HG03066 (cell line): ENCODE results near the gene TSPAN14.
A peak's percentile ranks its signal among the peaks of the same experiment; 100 is the strongest.

Source experiments
- ATAC-seq: cut with Tn5 transposase; IDR thresholded peaks from one replicate; pipeline ENCODE4 v1.9.1; 2021; ENCODE audit warnings: low read depth; ENCODE audit not compliant: unreplicated experiment

Gene TSPAN14

GRCh38 chr10:80502621-80503583, 48.8 kb downstream of the TSPAN14 start:
- ATAC-seq = no peak

- no peak for ATAC-seq
Measured at GRCh38 chr10:80503584-80504157, 49.6 kb downstream of the TSPAN14 start.

DNA sequence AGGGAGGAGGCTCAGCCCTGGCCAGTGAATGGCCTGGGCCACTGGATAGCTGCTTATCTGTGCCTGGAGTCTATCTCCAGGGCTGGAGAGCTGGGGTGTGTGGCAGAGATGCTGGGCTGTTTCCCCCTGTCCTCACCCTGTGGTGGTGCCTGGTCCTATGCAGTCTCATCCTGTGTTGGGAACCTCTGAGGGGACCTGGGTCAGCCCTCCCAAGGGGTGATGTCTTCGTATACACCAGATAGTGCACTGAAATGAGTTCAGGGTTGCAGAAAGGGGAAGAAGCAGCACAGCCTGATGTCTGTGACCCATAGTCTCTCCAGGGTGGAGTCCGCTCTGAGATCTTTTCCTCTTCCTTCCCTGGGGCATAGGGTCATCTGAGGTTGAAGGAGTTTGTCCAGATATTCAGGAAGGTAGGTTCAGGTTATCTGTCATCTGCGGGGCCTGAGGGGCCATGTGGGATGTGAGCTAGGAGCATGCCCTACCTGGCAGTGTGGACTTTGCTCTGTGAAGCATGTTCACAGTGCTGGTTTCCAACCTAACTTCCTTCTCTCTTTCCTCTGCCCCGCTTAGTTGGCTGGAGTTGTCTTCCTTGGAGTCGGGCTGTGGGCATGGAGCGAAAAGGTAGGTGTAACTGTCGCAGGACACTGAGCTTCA, 50.2 kb downstream of the TSPAN14 start:
- ATAC-seq = no peak

DNA sequence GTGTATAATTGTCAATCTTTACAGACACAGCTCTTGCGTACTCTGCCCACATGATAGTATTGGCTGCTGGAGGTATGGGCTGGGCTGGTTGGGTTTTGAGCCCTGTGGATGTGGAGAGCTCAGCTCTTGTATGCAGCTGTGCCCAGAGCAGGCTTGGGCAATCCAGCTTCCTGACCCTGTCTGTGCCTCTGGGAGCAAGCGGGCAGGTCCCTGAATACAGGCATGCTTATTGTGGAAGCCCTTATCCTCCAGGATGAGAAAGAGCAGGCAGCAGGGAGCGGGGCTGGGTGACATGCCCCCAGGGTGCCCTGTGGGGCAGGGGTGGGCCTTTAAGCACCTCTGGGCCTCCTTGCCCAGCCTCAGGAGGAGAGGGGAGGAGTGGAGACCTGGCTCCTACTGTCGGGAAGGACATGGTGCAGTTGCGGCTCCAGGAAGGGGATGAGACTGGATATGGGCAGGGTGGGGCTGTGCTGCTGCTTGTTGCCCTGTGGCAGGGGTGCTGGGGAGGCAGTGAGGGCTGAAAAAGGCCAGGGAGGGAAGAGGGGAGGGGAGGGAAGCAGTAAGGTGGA, 50.9 kb downstream of the TSPAN14 start:
- no peak for ATAC-seq

GRCh38 chr10:80506189-80506575, 52.1 kb downstream of the TSPAN14 start:
- ATAC-seq = no peak

DNA sequence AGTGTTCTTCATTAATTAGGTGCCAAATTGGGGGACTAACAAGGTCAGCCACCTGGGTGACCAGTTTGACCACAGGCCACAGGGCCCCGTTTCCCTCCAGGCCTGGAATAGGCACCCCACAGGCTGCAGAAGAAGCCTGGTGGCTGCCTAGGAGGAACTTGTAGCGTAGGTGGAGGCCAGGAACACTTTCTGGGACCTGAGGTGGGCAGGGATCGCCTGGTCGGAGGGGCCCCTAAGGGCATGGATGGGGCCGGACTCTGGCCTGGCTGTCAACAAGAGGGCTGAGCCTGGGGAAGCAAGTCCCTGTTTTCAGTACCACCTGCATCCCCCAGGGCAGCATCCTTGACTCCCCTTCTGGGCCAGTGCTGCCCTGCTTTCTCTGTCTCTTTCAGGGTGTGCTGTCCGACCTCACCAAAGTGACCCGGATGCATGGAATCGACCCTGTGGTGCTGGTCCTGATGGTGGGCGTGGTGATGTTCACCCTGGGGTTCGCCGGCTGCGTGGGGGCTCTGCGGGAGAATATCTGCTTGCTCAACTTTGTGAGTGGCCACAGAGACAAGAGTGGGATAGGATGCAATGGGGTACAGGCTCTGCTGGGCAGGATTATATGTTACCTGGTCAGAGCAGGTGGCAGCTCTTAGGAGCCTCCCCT, 52.9 kb downstream of the TSPAN14 start:
- ATAC-seq = no peak

GRCh38 chr10:80509108-80509402, 54.9 kb downstream of the TSPAN14 start:
- no peak for ATAC-seq

DNA sequence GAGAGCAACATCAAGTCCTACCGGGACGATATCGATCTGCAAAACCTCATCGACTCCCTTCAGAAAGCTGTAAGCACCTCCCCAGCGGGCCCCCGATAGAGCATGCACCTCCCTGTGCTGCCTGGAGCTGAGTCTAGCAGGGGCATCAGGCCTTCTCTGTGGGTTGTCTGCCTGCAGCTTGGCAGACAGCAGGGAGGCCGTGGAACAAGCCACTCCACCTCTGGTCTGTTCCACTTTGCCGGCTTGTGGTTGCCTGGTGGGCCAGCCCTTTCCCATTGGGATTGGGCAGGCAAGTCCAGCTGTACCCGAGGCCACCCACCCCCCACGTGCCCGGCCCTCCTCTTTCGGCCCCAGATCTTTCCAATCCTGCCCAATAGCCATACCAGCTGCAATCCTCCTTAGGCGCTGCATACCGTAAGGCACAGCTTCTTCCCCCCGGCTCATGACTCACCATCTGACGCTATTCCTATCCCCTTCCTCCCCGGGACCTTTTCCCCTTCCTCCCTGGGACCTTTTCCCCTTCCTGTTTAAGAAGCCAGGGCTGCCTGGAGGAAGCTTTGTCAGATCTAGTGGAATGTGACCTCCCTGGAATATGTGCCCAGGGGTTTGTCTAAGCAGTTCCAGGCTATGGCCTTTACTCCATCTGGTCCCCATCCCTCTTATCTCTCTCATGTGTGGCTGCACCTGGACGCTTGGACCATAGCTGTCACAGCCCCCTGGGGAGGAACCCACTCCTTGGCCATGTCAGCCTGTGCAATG, 55.5 kb downstream of the TSPAN14 start:
- no peak for ATAC-seq

GRCh38 chr10:80512031-80512526, 58.0 kb downstream of the TSPAN14 start:
- no peak for ATAC-seq

DNA sequence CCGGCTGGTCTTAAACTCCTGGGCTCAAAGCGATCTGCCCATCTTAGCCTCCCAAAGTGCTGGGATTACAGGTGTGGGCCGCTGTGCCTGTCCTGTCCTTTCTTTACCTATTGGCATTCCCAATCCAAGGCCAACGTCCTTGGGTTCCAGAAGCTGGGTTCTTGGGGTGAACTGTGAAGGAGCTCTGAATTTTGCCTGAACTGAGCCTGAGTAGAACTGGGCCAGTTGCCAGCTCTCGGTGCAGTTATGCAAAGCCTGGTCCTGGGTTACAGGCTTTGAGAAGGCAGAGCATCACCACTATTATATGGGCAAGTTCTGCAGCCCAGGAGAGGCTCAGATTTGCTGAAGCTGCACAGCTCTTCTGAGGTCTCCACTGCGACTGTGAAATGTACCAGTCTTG, 59.0 kb downstream of the TSPAN14 start:
- no peak for ATAC-seq

- no peak for ATAC-seq
Measured at GRCh38 chr10:80515511-80515910, 61.4 kb downstream of the TSPAN14 start.

DNA sequence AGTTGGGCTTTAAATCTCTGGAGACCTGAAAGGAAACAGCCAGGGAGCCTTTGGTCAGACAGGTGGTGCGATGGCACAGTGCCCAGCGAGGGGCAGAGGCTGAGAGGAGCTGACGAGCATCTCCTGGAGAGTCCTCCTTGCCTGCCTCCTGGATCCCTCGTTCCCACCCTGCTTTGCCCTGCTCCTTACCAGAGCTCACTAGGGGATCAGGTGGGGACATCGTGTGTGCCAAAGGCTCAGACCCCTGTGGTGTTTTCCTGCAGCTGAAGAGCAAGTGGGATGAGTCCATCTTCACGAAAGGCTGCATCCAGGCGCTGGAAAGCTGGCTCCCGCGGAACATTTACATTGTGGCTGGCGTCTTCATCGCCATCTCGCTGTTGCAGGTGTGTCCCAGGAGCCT, 61.8 kb downstream of the TSPAN14 start:
- no peak for ATAC-seq

DNA sequence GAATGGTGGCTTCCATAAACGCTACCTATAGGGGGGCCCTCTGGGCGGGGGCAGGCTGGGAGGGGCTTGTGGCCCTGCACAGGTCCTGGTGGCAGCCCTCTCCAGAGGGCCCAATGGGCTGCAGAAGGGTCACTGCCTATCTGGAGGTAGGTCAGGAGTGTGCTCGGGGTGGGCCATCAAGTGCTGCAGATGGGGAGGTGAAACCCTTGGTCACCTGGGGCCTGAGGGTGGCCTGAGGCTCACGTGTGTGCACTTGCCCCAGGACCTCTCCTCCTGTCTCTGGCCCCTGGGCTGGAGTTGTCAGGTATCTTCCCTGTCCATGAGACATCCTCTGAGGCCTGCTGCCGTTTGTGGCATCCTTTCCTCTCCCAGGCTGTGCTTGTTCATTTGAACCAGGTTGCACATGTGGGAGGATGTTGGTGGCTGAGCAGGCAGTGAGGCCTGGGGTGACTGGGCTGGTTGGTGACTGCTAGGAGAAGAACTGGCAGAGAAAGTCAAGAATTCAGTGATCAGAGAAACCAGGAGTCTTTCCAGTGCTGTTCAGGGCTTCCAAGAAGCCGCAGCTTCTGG, 62.5 kb downstream of the TSPAN14 start:
- no peak for ATAC-seq

DNA sequence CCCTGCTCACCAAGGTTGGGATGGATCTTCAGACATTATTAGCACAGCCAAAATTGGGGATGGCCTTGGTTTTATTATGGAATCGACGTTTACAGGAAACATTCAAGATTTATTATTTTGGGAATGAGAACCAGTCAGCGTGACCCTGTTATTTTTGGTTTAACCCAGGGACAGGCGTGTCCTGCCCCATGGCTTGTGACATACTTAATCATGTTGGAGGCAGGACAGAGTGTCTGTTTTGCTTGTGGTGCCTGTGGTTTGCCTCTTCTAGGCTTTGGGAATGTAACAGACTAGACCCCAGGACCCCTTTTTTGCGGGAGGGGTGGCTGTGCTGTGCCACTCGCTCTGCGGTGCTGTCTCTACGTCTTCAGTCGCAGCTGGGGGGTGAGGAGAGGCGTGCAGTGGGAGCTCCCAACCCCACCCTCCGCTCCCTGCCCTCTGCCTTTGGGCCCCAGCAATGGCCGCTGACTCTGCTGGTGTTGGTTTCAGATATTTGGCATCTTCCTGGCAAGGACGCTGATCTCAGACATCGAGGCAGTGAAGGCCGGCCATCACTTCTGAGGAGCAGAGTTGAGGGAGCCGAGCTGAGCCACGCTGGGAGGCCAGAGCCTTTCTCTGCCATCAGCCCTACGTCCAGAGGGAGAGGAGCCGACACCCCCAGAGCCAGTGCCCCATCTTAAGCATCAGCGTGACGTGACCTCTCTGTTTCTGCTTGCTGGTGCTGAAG, 63.5 kb downstream of the TSPAN14 start:
- no peak for ATAC-seq

- no peak for ATAC-seq
Measured at GRCh38 chr10:80518143-80518806, 64.2 kb downstream of the TSPAN14 start.

GRCh38 chr10:80518807-80519360, 64.8 kb downstream of the TSPAN14 start:
- peak; percentile 38 for ATAC-seq

DNA sequence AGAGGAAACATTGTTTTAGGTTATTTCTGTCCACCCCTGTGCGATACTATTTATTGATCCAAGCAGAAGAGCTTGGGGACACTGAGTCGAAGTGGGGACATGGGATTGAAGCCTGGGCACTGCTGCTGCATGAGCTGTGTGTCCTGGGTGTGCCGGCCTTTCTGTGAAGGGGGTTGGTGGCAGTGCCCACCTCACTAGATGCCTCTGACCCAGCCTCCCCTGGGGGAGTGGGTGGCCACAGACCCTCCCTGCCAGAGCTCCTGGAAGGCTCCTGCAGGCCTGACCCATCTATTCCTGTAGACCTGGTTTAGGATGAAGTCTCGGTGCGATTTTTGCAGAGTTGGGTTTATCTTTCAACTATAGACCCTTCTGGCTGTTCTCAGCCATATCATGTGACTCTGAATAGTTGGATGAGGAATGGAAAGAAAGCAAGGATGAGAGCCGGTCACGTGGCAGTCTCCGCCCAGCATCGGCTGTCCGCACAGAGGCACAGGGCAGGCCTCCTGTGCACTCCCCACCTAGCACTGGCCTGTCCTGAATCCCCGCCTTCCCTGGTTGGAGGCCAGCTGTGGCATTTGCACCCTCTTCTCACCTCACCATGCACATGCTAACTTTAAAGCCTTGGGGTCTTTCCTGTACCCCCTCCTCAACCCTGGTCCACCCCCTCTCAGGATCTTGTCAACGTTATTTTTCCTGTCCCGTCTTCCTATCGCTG, 66.0 kb downstream of the TSPAN14 start:
- no peak for ATAC-seq
